ENCODE measurements around the gene KRTAP10-11. TPM values are rescaled to one million over a fixed set of nuclear protein-coding genes. Genes with fewer than 3 reads are reported as not detected.
"Not testable (repeated sequence)": the region's sequence is repeated elsewhere in the genome, so short reads cannot be mapped to it uniquely, and the experiment has no call there.

Gene KRTAP10-11, protein sequence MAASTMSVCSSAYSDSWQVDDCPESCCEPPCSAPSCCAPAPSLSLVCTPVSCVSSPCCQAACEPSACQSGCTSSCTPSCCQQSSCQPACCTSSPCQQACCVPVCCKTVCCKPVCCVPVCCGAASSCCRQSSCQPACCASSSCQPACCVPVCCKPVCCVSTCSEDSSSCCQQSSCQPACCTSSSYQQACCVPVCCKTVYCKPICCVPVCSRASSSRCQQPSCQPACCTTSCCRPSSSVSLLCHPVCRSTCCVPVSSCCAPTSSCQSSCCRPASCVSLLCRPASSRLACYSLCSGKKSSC
- total RNA-seq = not detected
- polyA plus RNA-seq = not detected

DNA sequence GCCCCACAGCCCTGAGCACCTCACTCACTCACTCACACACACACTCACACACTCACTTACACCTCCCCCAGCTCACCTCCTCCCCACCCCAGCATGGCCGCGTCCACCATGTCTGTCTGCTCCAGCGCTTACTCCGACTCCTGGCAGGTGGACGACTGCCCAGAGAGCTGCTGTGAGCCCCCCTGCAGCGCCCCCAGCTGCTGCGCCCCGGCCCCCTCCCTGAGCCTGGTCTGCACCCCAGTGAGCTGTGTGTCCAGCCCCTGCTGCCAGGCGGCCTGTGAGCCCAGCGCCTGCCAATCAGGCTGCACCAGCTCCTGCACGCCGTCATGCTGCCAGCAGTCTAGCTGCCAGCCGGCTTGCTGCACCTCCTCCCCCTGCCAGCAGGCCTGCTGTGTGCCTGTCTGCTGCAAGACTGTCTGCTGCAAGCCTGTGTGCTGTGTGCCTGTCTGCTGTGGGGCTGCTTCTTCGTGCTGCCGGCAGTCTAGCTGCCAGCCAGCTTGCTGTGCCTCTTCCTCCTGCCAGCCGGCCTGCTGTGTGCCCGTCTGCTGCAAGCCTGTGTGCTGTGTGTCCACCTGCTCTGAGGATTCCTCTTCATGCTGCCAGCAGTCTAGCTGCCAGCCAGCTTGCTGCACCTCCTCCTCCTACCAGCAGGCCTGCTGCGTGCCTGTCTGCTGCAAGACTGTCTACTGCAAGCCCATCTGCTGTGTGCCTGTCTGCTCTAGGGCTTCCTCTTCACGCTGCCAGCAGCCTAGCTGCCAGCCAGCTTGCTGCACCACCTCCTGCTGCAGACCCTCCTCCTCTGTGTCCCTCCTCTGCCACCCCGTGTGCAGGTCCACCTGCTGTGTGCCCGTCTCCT, at the start of gene KRTAP10-11:
TSS of gene KRTAP10-11 (plus strand) at position 49 of the 856 bp plus-strand sequence. CDS start at position 94, 45 bp downstream.
- FAIRE-seq; H3K27me3 ChIP-seq; H3K4me3 ChIP-seq; ATAC-seq; H3K4me1 ChIP-seq; H3K9me3 ChIP-seq; DNase-seq; intact Hi-C loops (cut with DNase I); H3K36me3 ChIP-seq; H3K27ac ChIP-seq: not testable (repeated sequence)
- WGBS, 2 donors = 50 to 59% methylated on average over 21 of the region's 21 CpGs

DNA sequence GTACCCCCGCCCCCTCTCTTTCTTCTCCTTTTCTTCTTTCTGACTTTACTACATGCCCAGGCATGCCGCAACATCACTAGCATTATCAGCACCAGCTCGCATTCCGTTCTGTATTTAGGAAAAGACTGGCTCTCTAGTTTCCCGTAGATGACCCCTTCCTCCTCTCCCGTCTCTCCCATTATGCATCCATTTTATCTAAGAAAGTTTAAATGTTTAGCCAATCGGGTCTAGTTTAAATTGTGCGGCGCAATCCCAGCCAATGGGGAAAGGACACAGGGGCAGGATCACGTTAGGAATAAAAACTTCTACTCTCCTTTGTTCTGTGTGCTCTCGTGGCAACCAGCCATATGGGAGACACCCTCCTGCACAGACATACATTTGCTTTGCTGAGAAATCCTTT, 48.2 kb upstream of the KRTAP10-11 start:
- intact Hi-C loops (cut with DNase I) = no loop called here
- no peaks in the 10 kb centered on the region for H3K27me3 ChIP-seq
- ATAC-seq = no peak
- H3K4me1 ChIP-seq = no peaks in the 10 kb centered on the region
- no peaks in the 10 kb centered on the region for H3K36me3 ChIP-seq
- no peak for DNase-seq
- no peak for FAIRE-seq
- TF ChIP-seq CTCF (IDR thresholded peaks at IDR 0.05) = no peak
- no peak overlapping the region for H3K27ac ChIP-seq
- H3K4me3 ChIP-seq = no peak overlapping the region
- H3K9me3 ChIP-seq = no peaks in the 10 kb centered on the region
- 59 to 62% methylated on average over 11 of the region's 11 CpGs for WGBS, 2 donors

DNA sequence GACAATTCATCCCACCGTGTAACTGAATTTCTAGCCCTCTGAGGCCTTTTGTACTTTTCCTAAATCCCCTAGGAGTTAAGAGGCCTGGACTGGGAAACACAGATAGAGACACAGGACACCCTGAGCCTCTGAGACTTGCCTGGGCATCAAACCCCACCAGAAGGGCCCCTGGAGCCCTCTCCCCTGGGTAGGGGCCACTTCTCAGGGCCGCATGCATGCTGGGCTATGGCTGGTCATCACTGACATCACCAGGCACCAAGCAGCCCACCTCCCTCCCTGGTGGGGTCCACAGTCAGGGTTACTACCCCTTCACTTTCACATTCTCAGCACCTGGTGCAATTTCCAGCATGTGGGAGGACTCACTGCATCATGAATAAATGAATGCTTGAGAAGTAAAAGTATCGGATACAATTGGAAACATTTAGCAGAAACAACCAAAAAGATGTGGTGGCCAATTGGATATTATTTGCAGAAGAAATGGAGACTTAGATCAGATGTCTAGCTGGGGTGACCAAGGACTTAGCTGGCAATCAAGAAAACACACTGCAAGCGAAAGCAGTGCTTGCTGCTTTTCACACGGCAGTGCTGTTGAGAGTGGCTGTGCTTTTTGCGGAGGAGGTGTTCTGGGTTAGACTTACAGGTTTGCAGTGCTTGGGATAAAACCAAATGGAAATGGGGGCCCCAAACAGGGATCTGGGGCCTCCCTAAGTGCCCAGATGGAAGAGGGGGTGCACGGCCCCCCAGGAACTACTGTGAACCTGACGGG, 46.8 kb upstream of the KRTAP10-11 start:
- H3K4me1 ChIP-seq = no peaks in the 10 kb centered on the region
- H3K27me3 ChIP-seq = peaks cover 0 to 4% (median 0%) of the 10 kb centered on the region in 4 donors
- TF ChIP-seq CTCF (IDR thresholded peaks at IDR 0.05) = no peak
- ATAC-seq (no peak), FAIRE-seq (no peak), DNase-seq (no peak)
- H3K9me3 ChIP-seq = no peaks in the 10 kb centered on the region
- 71 to 76% methylated on average over 8 of the region's 8 CpGs for WGBS, 2 donors
- H3K27ac ChIP-seq = no peak overlapping the region
- intact Hi-C loops (cut with DNase I) = no loop called here
- no peak overlapping the region for H3K4me3 ChIP-seq
- H3K36me3 ChIP-seq = no peaks in the 10 kb centered on the region

DNA sequence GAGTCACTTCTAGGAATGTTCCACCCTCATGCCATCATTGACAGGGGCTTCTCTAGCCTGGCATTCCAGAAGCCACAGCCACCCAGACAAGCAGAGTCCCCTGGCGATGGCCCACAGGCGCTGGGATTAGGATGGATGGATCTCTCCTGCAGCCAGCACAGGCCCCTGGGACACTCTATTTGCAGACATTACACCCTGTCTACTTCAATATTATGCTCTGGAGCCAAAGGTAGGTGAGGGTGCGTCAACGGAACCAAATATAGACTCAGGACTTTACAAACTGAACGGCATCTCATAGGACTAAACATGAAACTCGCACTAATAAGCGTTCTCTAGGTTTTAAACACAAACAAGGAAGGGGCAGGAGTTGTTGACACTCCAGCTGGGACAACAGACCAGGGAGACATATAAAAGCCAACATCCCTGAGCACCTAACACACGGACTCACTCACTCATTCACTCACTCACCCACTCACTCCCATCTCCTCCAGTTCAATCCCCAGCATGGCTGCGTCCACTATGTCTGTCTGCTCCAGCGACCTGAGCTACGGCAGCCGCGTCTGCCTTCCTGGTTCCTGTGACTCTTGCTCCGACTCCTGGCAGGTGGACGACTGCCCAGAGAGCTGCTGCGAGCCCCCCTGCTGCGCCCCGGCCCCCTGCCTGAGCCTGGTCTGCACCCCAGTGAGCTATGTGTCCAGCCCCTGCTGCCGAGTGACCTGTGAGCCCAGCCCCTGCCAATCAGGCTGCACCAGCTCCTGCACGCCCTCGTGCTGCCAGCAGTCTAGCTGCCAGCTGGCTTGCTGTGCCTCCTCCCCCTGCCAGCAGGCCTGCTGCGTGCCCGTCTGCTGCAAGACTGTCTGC, 45.9 kb upstream of the KRTAP10-11 start, which contains the start of gene KRTAP10-7:
TSS of gene KRTAP10-7 (plus strand) at position 480 of the 861 bp plus-strand sequence. CDS start at position 505, 25 bp downstream.
- H3K4me3 ChIP-seq; H3K27me3 ChIP-seq; ATAC-seq; H3K9me3 ChIP-seq; H3K36me3 ChIP-seq; H3K4me1 ChIP-seq; H3K27ac ChIP-seq; intact Hi-C loops (cut with DNase I); DNase-seq; FAIRE-seq: not testable (repeated sequence)
- WGBS, 2 donors = 45 to 55% methylated on average over 19 to 23 of the region's 23 CpGs

DNA sequence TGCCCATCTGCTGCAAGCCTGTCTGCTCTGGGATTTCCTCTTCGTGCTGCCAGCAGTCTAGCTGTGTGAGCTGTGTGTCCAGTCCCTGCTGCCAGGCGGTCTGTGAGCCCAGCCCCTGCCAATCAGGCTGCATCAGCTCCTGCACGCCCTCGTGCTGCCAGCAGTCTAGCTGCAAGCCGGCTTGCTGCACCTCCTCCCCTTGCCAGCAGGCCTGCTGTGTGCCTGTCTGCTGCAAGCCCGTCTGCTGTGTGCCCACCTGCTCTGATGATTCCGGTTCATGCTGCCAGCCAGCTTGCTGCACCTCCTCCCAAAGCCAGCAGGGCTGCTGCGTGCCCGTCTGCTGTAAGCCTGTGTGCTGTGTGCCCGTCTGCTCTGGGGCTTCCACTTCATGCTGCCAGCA, 45.1 kb upstream of the KRTAP10-11 start:
- ATAC-seq; FAIRE-seq; H3K4me3 ChIP-seq; H3K27me3 ChIP-seq; H3K4me1 ChIP-seq; intact Hi-C loops (cut with DNase I); H3K27ac ChIP-seq; H3K36me3 ChIP-seq; H3K9me3 ChIP-seq: not testable (repeated sequence)
- 45 to 71% methylated on average over 9 to 10 of the region's 10 CpGs for WGBS, 2 donors
- DNase-seq = peak in 1 of 6 donors; percentile 39

All from pancreas (tissue), 10 donors.